Stomach smooth muscle (tissue), 2 donors: ENCODE data around the gene HAPLN3.

Experiments
- H3K27ac ChIP-seq: one replicate; pipeline ENCODE4 v1.7.0; 2013; ENCODE audit warnings: mild to moderate bottlenecking, low read length, inconsistent platforms
- H3K27me3 ChIP-seq, 2 donors: one replicate each; pipeline ENCODE4 v1.7.0; 2013; ENCODE audit warnings: low read length in 2 of 2; ENCODE audit not compliant: insufficient read depth in 2 of 2, control insufficient read depth in 1 of 2
- H3K36me3 ChIP-seq, 2 donors: one replicate each; pipeline ENCODE4 v1.7.0; 2013; ENCODE audit warnings: low read length in 2 of 2; ENCODE audit not compliant: control insufficient read depth in 2 of 2, insufficient read depth in 2 of 2
- H3K4me1 ChIP-seq: one replicate; pipeline ENCODE4 v1.7.0; 2013; ENCODE audit warnings: low read length; ENCODE audit not compliant: control insufficient read depth, insufficient read depth
- H3K4me3 ChIP-seq, 2 donors: one replicate each; pipeline ENCODE4 v1.7.0; 2013; ENCODE audit warnings: low read length in 2 of 2
- H3K9ac ChIP-seq, 2 donors: one replicate each; pipeline ENCODE4 v1.7.0; 2013; ENCODE audit warnings: low read length in 2 of 2, mild to moderate bottlenecking in 1 of 2
- H3K9me3 ChIP-seq, 2 donors: one replicate each; pipeline ENCODE4 v1.7.0; 2013; ENCODE audit warnings: low read length in 2 of 2; ENCODE audit not compliant: control insufficient read depth in 2 of 2
- donor health status: healthy.
- donor health status: Pancreatic carcinoma.

HAPLN3 gene

DNA sequence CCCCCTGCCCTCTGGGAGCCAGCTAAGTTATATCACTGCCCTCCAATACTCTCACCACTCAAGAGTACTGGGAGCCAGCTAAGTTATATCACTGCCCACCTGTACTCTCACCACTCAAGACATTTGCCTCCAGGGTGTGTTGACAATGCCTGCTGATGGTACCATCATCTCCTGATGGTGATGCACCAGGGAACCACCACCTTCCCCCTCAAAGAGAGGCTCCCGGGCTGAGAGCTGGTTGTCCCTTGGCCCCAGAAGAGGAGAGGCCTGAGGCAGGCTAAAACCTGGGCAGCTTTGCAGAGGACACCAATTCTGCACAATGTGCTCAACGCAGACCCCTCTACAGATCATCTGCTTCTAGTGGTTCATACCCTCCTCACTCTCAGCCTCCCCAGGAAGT lies 7.5 kb upstream of the HAPLN3 start:
- H3K27me3 ChIP-seq = no peaks in the 10 kb centered on the region
- H3K4me3 ChIP-seq = no peak overlapping the region
- no peak overlapping the region for H3K9ac ChIP-seq
- peaks cover 0 to 10% of the 10 kb centered on the region in 2 donors for H3K36me3 ChIP-seq
- H3K27ac ChIP-seq = no peak overlapping the region
- no peaks in the 10 kb centered on the region for H3K9me3 ChIP-seq
- H3K4me1 ChIP-seq = peaks cover 14% of the 10 kb centered on the region

DNA sequence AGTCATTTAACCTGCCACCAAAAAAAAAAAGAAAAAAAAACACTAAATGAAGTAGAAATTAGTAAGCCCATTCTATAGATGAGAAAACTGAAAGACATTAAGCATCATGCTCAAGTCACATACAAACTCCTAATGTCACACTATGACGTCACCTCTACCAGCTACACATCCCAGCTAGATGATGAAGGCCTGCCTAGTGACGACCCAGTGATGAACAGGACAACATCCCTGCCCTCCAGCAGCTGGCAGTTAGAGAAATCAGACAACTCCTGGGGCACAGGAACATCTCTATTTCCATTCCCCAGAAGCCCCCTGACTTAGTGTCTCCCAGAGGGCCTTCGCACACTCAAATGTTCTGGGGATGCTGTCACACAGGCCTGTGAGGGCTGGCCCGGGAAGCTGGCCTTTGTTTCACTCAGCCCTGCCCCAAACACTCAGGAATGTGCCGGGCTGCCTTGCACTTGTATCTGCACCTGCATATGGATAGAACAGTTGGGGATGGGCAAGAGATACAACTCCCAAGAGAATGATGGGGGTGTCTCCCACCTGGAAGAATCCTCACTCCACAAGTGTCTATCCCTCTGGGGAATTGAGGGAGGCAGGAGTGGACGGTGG lies 7.0 kb upstream of the HAPLN3 start:
- peaks cover 19% of the 10 kb centered on the region for H3K4me1 ChIP-seq
- H3K9ac ChIP-seq = no peak overlapping the region
- no peak overlapping the region for H3K27ac ChIP-seq
- H3K4me3 ChIP-seq = no peak overlapping the region
- H3K27me3 ChIP-seq = no peaks in the 10 kb centered on the region
- H3K36me3 ChIP-seq = peaks cover 0 to 10% of the 10 kb centered on the region in 2 donors
- H3K9me3 ChIP-seq = no peaks in the 10 kb centered on the region

- Histone ChIP-seq H3K27me3 (no peaks in the 10 kb centered on the region), H3K36me3 (peaks cover 0 to 10% of the 10 kb centered on the region in 2 donors), H3K4me1 (peaks cover 26% of the 10 kb centered on the region), H3K9ac (no peak overlapping the region), H3K9me3 (no peaks in the 10 kb centered on the region), H3K4me3 (no peak overlapping the region), H3K27ac (no peak overlapping the region)
Measured at GRCh38 chr15:88901508-88902220, 6.3 kb upstream of the HAPLN3 start.

DNA sequence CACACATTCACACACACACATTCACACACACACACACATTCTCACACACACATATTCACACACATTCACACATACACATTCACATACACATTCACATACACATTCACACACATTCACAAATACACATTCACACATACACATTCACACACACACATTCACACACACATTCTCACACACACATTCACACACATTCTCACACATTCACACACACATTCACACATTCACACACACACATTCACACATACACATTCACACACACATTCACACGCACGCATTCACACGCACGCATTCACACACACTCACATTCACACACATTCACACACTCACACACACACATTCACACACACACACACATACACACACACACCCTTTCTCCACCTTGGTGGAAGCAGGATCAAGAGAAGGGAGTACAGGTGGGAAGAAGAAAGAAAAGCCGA lies 5.7 kb upstream of the HAPLN3 start:
- Histone ChIP-seq H3K9ac (no peak overlapping the region), H3K27me3 (no peaks in the 10 kb centered on the region), H3K4me3 (no peak overlapping the region), H3K27ac (no peak overlapping the region), H3K4me1 (peaks cover 26% of the 10 kb centered on the region), H3K9me3 (no peaks in the 10 kb centered on the region), H3K36me3 (peaks cover 0 to 6% of the 10 kb centered on the region in 2 donors)

GRCh38 chr15:88900309-88900981 lies 5.1 kb upstream of the HAPLN3 start:
- Histone ChIP-seq H3K27me3 (no peaks in the 10 kb centered on the region), H3K9me3 (no peaks in the 10 kb centered on the region), H3K36me3 (peaks cover 0 to 6% of the 10 kb centered on the region in 2 donors), H3K9ac (no peak overlapping the region), H3K4me1 (peaks cover 27% of the 10 kb centered on the region), H3K4me3 (no peak overlapping the region), H3K27ac (no peak overlapping the region)

DNA sequence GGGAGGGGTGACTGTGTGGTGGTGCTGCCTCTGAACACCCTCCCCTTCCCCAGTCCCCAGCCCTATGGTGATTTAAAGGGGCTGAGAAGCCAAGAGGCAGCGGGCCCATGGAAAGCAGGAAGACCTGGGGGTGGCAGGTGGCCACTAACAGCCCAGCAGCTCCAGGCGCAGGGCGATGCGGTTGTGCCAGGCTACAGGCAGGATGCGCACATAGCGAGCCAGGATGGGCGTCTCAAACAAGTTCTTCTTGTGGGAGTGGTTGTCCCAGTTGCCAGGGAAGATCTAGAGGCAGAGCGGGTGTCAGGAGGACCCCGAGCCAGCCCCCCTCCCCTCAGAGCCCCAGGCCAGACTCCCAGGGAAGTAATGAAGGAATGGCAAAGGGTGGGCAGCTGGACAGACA lies 3.9 kb upstream of the HAPLN3 start:
- Histone ChIP-seq H3K9me3 (no peaks in the 10 kb centered on the region), H3K36me3 (peaks cover 0 to 6% of the 10 kb centered on the region in 2 donors), H3K9ac (no peak overlapping the region), H3K4me1 (peaks cover 30% of the 10 kb centered on the region), H3K27ac (no peak overlapping the region), H3K27me3 (peaks cover 3 to 11% of the 10 kb centered on the region in 2 donors), H3K4me3 (no peak overlapping the region)

DNA sequence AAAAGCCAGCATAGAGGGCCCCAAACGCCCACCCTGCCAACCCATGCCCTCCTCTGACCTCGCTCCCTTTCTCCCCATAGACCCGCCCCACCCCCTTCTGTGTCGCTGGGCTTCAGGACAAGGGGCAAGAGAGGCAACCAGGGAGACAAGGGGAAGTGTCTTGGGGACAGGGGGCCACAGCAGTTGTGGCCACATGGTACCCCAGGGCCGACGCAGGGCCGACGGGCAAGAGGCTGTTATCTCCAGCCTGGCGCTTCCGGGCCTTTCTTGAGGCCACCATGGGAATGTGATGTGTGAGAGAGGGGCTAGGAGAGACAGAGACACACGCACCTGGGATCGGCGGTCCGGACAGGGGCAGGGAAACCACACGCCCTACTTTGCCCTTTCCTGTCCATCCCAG lies 3.4 kb upstream of the HAPLN3 start:
- peaks cover 8 to 16% of the 10 kb centered on the region in 2 donors for H3K27me3 ChIP-seq
- H3K9me3 ChIP-seq = no peaks in the 10 kb centered on the region
- H3K27ac ChIP-seq = no peak overlapping the region
- peaks cover 31% of the 10 kb centered on the region for H3K4me1 ChIP-seq
- no peak overlapping the region for H3K9ac ChIP-seq
- H3K36me3 ChIP-seq = peaks cover 0 to 6% of the 10 kb centered on the region in 2 donors
- H3K4me3 ChIP-seq = no peak overlapping the region

GRCh38 chr15:88897456-88898194 lies 2.3 kb upstream of the HAPLN3 start:
- peak overlapping the region; percentile 66 for H3K27ac ChIP-seq
- peak overlapping the region in 1 of 2 donors; percentile 43 for H3K9ac ChIP-seq
- peaks cover 10 to 21% of the 10 kb centered on the region in 2 donors for H3K27me3 ChIP-seq
- peak overlapping the region in 1 of 2 donors; percentile 49 for H3K4me3 ChIP-seq
- H3K9me3 ChIP-seq = no peaks in the 10 kb centered on the region
- H3K36me3 ChIP-seq = peaks cover 0 to 4% of the 10 kb centered on the region in 2 donors
- peaks cover 31% of the 10 kb centered on the region for H3K4me1 ChIP-seq

GRCh38 chr15:88897142-88897455 lies 1.8 kb upstream of the HAPLN3 start:
- H3K27me3 ChIP-seq = peaks cover 14 to 23% of the 10 kb centered on the region in 2 donors
- peak overlapping the region; percentile 41 for H3K27ac ChIP-seq
- no peaks in the 10 kb centered on the region for H3K9me3 ChIP-seq
- peaks cover 31% of the 10 kb centered on the region for H3K4me1 ChIP-seq
- peak overlapping the region; percentile 40 to 49 for H3K4me3 ChIP-seq
- H3K36me3 ChIP-seq = peaks cover 0 to 4% of the 10 kb centered on the region in 2 donors
- peak overlapping the region; percentile 43 to 58 for H3K9ac ChIP-seq

DNA sequence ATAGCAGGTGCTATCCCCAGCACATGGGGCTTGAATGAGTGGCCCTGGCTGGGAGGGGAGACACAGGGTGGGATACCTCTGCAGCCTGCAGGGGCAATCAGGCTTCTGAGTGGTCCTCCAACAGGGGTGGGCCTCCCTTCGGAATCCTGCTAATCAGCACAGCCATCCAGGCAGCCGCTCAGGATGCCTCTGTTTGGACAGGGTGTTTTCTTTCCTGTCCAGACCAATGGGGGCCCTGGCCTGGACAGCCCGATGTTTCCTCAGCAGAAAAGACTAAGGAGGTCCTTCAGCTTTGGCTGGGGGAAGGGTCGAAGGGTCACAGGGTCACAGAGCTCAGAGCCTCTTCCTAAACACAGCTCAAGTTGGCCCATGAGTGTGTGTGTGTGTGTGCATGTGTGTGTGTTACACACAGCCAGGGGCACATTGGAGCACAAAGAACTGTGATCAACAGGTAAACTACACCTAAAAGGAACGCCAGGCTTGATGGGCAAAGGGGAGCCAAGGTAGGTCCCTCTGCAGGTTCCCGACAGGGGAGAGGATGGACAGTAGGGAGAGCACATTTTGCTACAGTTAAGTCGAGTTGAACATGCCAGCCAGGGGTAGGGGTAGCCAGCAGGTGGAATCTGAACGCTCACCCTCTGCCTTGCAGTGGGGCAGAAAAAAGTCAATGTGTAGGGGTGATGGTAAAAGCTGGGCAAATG lies 1.1 kb upstream of the HAPLN3 start:
- peaks cover 31% of the 10 kb centered on the region for H3K4me1 ChIP-seq
- H3K27ac ChIP-seq = peak overlapping the region; percentile 41
- peak overlapping the region in 1 of 2 donors; percentile 43 for H3K9ac ChIP-seq
- H3K27me3 ChIP-seq = peaks cover 17 to 27% of the 10 kb centered on the region in 2 donors
- H3K36me3 ChIP-seq = no peaks in the 10 kb centered on the region
- H3K4me3 ChIP-seq = no peak overlapping the region
- H3K9me3 ChIP-seq = no peaks in the 10 kb centered on the region
